Head of caudate nucleus (tissue), 42 donors: Measurements from ENCODE around the gene P2RY1.
A peak's percentile ranks its signal among the peaks of the same experiment; 100 is the strongest.

ENCODE experiments used
- DNase-seq, 42 donors: peaks; one replicate each; pipeline versions ENCODE4 v3.0.0 to v3.0.0-alpha.2; 2020 to 2021; ENCODE audit warnings: mixed read lengths in 7 of 42
- intact Hi-C: fragments of 100-400 bp; cut with DNase I; formaldehyde crosslinking; loops from one replicate; pipeline ENCODE4 v1.15.0; 2022

The P2RY1 gene, protein sequence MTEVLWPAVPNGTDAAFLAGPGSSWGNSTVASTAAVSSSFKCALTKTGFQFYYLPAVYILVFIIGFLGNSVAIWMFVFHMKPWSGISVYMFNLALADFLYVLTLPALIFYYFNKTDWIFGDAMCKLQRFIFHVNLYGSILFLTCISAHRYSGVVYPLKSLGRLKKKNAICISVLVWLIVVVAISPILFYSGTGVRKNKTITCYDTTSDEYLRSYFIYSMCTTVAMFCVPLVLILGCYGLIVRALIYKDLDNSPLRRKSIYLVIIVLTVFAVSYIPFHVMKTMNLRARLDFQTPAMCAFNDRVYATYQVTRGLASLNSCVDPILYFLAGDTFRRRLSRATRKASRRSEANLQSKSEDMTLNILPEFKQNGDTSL

DNA sequence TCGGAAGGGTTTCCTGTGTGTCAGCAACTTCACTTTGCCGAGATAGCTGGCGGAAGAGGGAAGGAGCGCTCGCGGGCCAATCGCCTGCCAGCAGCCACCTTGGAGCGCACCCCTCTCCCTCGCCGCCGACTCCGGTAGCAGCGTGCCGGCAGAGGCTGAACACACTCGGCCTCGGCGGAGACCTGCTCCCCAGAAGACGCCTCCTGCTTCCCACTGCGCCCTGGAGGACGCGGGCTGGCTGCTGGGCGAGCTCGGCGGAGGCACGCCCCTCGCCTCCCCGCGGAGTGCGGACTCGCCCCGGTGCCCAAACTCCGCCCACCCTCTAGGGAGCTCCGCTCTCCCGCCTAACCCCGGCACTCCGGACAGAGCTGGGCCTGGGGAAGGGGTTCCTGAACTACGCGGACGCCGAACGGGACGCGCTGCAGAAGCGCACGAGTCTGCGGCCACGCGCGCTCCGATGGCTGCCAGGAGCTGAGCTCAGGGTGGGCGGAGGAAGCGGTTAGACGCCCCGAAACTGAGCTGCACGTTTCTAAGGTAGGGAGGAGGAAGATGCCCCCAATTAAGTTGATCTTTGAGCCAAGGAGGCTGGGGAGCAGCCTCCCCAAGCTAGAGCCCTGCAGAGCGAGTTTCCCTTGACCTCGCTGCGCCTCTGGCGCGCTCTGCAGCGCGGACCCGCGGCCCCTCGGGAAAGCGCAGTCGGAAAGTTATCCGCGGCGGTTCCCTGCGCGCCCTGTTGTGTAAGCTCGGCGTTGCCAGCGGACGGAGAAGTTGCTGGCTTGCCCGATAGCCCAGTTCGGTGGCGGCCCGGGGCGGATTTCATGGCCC lies at the start of gene P2RY1:
P2RY1 (plus strand) TSS at position 356 of the 825 bp plus-strand sequence. CDS start 652 bp downstream, outside the sequence.
- peak in 41 of 42 donors; percentile 19 to 84 (median 63) for DNase-seq
- intact Hi-C loops: no loop called here

DNA sequence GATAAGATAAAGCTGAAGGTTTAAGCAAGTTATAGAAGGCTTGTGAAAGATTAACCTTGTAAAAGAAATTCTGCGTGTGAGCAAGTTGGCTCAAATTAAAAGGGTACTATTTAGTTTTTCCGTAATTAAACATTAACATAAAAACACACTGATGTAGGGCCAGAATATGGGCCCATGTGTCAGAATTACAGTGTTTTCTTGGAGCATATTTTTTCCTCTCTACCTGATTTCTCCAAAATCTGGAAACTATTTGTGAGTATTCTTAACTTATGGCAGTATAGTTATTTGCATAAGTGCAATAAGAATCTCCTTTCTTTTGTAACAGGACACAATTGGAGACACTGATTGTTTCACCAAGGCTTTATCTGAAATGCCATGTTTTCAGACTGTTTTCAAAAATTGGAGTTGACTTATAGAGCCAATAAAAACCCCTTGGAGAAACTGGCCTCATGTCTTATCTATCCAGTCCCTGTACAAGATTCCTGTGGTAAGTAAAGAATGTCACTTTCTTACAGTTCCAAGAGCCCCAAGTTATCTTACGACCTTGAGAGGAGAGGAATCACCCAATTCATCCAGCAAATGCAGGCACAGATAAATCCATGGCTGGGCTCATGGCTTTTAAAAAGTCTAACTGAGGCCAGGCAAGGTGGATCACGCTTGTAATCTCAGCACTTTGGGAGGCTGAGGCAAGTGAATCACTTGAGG lies 47.8 kb upstream of the P2RY1 start:
- no peak for DNase-seq
- intact Hi-C loops: no loop called here

DNA sequence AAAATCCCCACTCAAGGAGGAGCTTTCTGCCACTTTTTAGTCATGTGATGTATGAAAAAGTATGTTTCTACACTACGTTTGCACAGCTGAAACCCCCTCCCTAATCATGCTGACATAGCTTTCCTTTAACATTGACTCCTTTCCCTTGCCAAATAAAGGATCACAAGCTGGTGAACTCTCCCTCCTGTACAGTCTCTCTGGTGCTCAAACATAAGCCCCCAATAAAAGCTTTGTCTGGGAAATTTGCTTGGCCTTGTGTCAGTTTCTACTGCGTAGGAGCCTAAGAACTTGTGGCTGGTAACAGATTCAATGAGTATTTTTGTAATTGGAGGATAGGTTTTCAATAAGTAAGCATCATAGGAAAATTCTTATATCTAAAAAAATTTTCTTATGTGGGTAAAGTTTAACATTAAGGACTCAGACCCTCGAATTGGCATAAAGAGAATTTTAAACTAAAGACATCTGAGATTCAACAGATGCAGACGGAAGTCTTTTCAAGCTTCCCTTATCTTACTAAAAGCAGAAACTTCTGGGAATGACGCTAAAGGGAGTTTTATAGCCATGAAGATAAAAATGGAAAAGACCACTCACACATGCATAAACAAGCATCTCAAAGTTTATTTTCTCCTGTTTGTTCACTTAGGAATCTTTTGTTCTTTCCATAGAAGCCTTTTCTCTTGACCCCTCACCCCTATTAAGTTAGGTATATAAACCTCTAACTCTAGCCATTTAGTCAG lies 44.1 kb upstream of the P2RY1 start:
- intact Hi-C loops: no loop called here
- no peak for DNase-seq

DNA sequence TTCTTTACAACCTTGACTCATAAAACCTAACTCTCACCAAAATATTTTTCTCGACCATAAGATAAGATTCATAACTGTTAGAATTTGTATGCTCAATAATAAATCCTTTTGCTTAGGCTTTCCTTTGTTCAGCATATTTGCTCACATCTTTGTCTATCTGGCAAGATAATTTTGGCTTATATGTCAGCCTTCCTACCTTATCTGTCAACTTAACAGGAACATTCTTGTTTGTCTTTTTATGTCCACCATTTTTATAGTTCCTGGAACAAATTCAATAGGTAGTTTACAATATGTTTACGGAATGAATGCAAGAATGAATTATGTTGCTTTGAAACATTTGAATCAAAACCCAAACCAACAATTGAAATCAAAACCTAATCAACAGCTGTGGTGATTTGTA lies 41.0 kb upstream of the P2RY1 start:
- intact Hi-C loops: no loop called here
- no peak for DNase-seq

DNA sequence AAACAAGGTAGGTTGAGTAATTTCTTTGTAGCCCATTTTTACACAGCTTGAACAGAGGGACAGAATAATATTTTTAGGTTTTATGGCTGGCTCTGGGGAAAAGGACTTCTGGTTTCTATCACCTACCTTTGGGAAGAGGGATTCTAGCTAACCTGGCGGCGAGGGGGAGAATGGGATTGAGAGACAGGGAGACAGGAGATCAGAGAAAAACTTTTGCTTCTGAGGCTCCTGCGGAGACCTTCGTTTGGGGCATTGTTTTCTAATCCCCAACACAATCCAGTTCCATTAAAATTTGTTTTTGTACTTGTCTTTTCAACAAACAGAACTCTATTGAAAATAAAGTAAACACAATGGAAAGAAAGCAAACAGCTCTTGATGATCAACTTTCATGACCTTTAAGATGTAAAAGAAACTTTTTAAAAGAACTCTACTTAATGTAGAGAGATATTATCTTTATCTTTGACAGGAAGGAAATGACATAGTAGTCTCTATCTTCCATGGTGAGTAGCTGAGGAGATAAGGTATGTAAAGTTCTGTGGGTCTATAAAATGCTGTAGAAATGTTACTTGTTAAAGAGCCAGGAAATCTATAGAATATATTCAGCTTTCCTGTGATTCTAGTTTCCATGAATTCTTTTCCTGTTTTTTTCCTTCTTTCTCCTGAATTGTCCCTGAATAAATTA lies 37.0 kb upstream of the P2RY1 start:
- intact Hi-C loops: no loop called here

DNA sequence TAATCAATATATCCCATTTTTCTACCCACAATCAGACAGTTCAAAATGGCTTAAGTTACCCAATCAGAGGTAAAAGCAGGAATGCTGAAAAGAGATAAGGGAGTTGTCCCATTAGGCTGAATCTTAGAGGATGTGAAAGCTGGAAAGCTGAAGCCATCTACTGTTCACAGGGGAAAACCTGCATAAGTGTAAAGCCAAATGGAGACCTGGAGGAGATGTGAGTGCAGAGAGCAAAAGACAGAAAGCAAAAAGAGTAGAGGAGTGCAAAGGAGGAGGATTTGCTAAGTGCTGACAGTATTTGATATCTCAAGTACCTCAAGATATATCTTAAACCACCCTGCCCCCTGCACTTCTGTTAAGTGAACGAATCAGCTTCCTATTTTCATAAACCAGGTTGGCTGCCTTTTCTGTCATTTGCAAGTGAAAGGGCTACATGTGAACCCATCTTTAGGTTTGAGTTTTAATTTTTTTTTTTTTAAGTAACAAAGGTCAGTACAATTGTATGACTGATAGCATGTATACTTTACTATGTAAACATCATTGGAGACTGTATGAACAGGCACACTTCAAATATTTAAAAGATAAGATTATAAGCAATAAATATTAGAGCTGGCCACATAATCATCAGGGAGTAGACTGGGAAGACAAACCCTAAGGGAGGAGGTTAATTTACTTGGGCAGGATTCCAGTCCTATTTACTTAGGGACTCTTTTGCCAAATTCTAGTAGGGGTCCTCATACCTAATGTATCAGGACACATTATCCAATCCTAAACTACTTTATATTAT lies 22.8 kb upstream of the P2RY1 start:
- no peak for DNase-seq
- intact Hi-C loops: no loop called here

More for the DNA sequence above, 37.0 kb upstream of the P2RY1 start:
- no peak for DNase-seq

DNA sequence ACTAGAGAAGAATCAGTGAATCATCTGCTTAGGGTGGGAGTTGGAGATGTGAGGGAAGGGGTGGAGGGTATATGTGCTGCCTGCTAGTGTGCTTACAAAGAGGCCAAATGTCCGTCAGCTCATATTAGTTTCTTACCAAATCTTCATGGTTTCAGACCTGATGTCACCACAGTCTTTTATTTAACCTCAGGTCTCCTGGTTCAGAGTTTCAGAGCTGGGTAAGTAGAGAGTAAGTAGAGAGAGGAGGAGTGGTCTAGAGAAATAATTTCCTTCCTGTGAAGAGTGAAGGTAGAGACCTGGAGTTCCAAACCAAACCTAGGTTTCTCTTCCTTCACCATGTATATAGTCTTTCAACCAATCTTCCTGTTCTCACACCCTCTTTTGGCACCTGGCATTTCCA lies 17.5 kb upstream of the P2RY1 start:
- intact Hi-C loops: no loop called here
- no peak for DNase-seq

DNA sequence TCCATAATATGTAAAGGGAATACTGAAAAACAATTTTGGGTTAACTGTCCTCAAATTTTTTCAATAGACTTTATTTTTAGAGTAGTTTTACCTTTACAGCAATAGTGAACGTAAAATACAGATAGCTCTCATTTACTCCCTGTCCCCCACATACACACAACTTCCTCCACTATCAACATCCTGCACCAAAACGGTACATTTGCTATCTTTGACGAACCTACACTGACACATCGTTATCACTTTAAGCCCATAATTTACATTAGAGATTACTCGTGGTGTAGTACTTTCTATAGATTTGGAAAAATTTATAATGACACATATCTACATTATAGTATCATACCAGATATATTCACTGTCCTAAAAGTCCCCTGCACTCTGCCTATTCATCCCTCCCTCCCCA lies 16.9 kb upstream of the P2RY1 start:
- intact Hi-C loops: no loop called here
- no peak for DNase-seq

DNA sequence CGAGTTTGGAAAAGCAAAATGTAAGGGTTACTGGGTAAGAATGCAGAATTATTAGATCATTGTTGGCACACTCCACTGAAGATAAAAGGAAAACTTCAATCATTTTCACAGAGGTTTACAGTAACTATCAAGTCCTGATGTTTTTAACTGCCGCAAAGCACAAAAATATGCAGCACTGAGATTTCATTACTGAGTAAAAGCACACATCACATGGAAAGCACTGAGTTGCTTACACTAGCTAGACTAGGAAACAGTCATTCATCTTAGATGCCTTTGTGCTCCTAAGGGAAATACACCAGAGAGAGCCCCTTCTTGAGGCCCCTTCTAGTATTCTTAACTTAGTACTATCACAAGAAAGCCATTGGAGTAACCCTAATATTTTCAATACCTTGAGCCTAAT lies 11.8 kb upstream of the P2RY1 start:
- intact Hi-C loops: no loop called here
- no peak for DNase-seq

DNA sequence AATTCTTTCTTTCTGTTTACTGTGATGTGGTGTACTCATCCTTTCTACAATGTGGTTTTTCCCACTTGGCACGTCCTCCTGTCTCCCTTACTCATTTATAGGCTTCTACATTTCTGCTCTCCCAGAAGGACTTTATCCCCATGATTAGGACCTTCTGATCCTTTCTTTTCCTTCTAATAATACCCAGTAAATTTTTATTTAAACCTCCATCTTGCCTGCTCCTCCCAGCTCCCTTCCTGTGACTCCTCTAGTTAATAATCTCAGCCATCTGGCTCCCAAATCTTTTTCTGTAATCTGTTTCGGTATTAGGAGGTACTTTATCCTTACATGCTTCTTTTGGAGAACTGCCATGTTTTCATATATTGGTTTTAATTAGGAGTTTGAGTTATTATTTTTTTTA lies 11.2 kb upstream of the P2RY1 start:
- DNase-seq: no peak
- intact Hi-C loops: no loop called here

DNA sequence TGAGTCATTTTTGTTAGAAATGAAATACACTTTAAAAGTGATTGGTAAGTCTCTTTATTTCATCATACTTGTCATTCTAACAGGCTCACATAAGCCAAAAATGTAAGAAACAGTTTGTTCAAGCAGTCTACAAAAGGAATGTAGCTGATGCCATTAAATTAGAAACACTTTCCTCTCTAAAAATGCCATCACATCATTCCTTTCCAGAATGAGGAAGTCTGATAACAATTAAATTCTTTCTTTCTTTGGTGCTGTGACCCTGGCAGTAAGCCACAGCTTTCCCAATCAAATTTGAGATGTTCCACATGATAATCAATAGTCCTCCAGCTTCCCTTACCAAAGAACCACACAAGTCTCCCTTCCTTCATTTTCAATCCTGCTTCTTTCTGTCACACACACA lies 9.4 kb upstream of the P2RY1 start:
- no peak for DNase-seq
- intact Hi-C loops: no loop called here

DNA sequence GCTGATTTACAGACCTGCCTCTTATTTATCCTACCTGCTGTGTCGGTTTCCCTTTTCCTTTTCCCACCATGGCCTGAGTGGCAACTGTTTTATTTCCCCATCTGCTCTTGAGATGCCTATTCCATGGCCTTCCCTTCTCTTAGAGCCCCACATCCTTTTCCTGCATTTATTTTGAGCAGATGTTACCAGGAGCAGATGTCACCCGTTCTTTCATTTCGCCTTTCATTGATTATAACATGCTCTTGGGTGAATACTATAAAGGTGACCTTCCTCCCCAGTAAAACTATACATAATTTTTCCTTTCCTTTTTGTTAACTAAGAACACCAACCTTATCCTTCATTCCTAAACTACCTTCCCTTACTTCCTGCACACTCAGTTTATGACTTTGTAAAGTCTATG lies 8.5 kb upstream of the P2RY1 start:
- intact Hi-C loops: no loop called here
- DNase-seq: no peak

DNA sequence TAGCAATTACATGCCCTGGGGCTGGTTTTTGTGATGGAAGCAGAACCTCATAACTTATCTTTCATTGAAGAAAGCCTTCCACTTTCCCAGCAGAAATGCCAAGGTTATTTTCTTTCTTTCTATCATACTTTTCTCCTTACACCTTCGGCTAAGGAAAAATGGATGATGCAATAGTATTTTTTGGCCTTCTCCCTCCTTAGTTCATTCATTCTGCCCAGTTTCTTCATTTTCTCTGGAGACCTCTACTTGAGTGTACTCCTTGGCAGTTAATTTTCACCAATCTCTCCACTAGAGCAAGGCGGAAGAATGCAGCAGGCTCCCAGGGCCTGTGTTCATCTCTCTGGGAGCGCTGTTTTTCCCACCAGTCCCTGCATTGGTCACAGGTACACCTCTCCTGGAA lies 7.6 kb upstream of the P2RY1 start:
- no peak for DNase-seq
- intact Hi-C loops: no loop called here

DNA sequence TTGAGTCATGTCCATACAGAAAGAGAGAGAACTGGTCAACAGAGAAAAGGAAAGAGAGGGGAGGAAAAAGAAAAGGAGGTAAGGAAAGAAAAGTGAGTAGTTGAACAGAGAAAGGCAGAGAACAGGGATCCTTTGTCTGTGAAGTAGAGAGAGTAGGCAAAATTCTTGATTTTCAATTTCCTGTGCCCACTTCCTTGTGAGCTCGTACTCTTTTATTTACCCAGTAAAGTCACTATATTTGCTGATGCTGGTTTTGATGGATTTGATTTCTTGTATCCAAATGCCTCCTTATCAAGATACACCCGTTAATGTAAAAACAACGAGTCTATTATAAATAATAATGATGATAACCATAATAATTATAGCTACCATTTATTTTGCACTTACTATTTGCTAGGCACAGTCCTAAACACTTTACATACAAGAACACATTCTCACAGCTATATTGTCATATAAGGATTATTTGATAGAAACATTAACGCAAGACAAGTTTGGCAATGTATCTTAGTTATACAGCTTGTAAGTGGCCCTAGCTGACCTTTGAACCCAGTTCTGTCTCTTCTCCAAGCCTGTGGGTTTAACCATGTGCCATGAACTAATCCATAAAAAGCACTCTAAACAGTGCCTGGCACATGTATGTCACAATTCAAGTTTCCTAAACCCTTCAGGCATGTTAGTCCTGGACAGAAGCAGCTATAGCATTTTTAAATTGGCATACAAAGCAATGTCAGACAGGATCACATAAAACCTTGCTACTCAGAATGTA lies 6.7 kb upstream of the P2RY1 start:
- no peak for DNase-seq
- intact Hi-C loops: no loop called here

DNA sequence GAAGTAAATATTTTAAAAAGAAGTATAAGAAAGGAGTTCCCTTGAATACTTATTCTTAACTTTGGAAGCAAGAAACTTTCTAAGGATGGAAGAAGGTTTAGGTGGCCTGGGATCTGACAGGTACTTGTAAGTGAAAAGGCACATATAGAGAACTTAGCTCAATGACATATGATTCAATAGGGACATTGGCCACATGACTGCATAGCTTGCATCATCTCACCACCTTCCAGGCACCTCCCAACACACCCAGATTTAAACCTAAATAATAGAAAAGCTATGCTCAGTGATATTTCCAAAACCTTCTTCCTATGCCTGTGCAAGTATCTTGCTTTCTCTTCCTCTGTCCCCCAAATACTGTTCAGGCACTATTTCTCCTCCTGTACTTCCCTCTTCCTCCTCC lies 4.7 kb upstream of the P2RY1 start:
- intact Hi-C loops: no loop called here
- no peak for DNase-seq

DNA sequence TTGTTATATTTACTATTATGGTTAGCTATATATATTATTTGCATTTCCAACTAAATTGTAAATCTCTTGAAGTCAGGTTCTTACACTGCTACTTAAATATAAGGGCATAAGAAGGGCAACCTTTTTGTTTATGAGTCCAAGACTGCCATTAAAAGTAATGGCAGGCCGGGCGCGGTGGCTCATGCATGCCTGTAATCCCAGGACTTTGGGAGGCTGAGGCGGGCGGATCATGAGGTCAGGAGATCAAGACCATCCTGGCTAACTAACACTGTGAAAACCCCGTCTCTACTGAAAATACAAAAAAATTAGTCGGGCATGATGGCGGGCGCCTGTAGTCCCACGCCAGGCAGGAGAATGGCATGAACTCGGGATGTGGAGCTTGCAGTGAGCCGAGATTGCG lies 2.9 kb upstream of the P2RY1 start:
- DNase-seq: no peak
- intact Hi-C loops: no loop called here

DNA sequence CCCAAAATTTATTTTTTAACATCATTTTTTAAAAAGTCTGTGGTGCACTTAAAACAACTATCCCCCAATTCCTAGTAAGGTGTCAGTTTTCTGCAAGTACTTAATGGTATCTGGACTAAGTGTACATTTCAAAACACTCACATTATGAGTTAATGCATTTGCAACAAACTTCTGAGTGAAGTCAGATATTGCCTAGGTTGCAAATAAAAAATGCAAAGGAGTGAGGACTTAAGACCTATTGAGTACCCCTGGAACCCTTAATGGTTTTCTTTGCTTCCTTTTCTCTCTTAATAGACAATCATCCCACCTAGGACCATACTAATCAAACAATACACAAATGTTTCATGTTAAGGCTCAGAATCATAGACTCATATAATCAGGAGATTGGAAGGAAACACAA lies 1.8 kb upstream of the P2RY1 start:
- DNase-seq: no peak
- intact Hi-C loops: no loop called here
